Kidney (tissue), 14 donors: Measurements from ENCODE around the gene LENG9. TPM values are rescaled to one million over a fixed set of nuclear protein-coding genes. Genes with fewer than 3 reads are reported as not detected.

Experiments used
- DNase-seq, 5 donors: peaks; one replicate each; pipeline ENCODE4 v3.0.0-alpha.2; 2013 to 2020
- FAIRE-seq: peaks from 2 replicates; lab custom pipeline; 2012; peaks lifted over from hg19 to GRCh38; lab: Jason Lieb, UNC
- H3K27ac ChIP-seq, 2 donors: one replicate each; pipeline ENCODE4 v1.7.0; 2013; ENCODE audit warnings: low read depth in 2 of 2, low read length in 2 of 2, inconsistent platforms in 1 of 2
- H3K27me3 ChIP-seq: one replicate; pipeline ENCODE4 v1.7.1; 2013; ENCODE audit warnings: low read length, inconsistent platforms; ENCODE audit not compliant: control insufficient read depth, insufficient read depth
- H3K36me3 ChIP-seq, 3 donors: one replicate each; pipeline versions ENCODE4 v1.7.0 to v1.7.1; 2013; ENCODE audit warnings: low read length in 3 of 3, control low read depth in 1 of 3, inconsistent platforms in 1 of 3; ENCODE audit not compliant: insufficient read depth in 3 of 3, control insufficient read depth in 2 of 3
- H3K4me1 ChIP-seq, 3 donors: one replicate each; pipeline versions ENCODE4 v1.7.0 to v1.7.1; 2013; ENCODE audit warnings: low read length in 3 of 3, inconsistent platforms in 1 of 3, low read depth in 1 of 3; ENCODE audit not compliant: control insufficient read depth in 2 of 3, insufficient read depth in 2 of 3
- H3K4me3 ChIP-seq, 3 donors: one replicate each; pipeline versions ENCODE4 v1.7.0 to v1.8.1; 2013; ENCODE audit warnings: low read length in 3 of 3, control low read depth in 1 of 3, inconsistent platforms in 1 of 3
- H3K9ac ChIP-seq, 3 donors: one replicate each; pipeline versions ENCODE4 v1.7.0 to v1.7.1; 2013; ENCODE audit warnings: low read length in 3 of 3, control low read depth in 1 of 3, inconsistent platforms in 1 of 3
- H3K9me3 ChIP-seq, 3 donors: one replicate each; pipeline versions ENCODE4 v1.7.0 to v1.7.1; 2013; ENCODE audit warnings: low read length in 3 of 3, control low read depth in 1 of 3, inconsistent platforms in 1 of 3; ENCODE audit not compliant: control insufficient read depth in 2 of 3, insufficient read depth in 1 of 3
- intact Hi-C: fragments of 100-400 bp; cut with DNase I; formaldehyde crosslinking; loops from one replicate; pipeline ENCODE4 v1.11.1; 2022
- polyA plus RNA-seq: library from polyadenylated mRNA; stranded (reverse); fragments of 350-450 nt; fragmentation: Illumina TruSeq; extraction: RNeasy Lipid Tissue Mini Kit (QIAGEN cat#74804); gene quantifications from one replicate; pipeline ENCODE4 v1.2.3, GENCODE V29; 2014; ENCODE audit warnings: low read depth, low replicate concordance; ENCODE audit not compliant: insufficient read depth
- total RNA-seq: library from RNA; stranded (reverse); fragmentation: NEBNext Ultra II Directional; extraction: Animal tissue kit (Norgen Biotek cat#: 25700); gene quantifications from one replicate; pipeline ENCODE4 v1.2.1, GENCODE V29; 2021
- TF ChIP-seq, protein P1 (sequence below): IDR thresholded peaks from 3 replicates; pipeline ENCODE4 v1.5.1; 2012; ENCODE audit warnings: mild to moderate bottlenecking, moderate library complexity, borderline replicate concordance; ENCODE audit not compliant: insufficient read depth; ENCODE audit errors: extremely low read depth
- donor health status: control.
- donor health status: control.
- donor health status: control.
- donor health status: control.
- donor health status: control.
- donor health status: DM: yes; HTN: yes; CAD: no.
- donor health status: Normal renal cell carcinoma (clear cell type).

Gene LENG9
- total and polyA plus RNA-seq, 2 donors from 2014 or later: 2.0 to 6.8 TPM

DNA sequence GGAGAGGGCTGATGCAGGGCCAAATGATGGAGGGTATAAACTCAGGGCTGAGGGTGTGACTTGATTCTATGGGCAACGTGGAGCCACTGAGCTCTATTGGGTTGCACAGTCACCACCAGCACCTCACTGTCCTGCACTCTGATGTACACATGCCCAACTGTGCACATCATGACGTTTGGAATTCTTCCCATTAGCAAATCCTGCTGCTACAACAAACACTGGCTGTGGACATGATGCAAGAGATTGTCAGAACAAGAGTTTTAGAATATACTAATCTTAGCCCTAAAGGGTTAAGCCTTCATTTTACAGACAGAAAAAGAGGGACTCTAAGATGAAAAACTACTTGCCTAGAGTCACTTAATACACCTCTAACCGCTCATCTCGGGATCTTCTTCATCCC, 50.7 kb downstream of the LENG9 start:
- peaks cover 17% of the 10 kb centered on the region for H3K27me3 ChIP-seq

More for the DNA sequence above, 50.7 kb downstream of the LENG9 start:
- H3K36me3 ChIP-seq: no peaks in the 10 kb centered on the region
- no peak overlapping the region for H3K4me3 ChIP-seq
- H3K9me3 ChIP-seq: no peaks in the 10 kb centered on the region
- intact Hi-C loops: no loop called here
- no peaks in the 10 kb centered on the region for H3K4me1 ChIP-seq
- H3K27ac ChIP-seq: no peak overlapping the region
- no peak overlapping the region for H3K9ac ChIP-seq
- DNase-seq (no peak), FAIRE-seq (no peak)
- TF ChIP-seq, protein P1, sequence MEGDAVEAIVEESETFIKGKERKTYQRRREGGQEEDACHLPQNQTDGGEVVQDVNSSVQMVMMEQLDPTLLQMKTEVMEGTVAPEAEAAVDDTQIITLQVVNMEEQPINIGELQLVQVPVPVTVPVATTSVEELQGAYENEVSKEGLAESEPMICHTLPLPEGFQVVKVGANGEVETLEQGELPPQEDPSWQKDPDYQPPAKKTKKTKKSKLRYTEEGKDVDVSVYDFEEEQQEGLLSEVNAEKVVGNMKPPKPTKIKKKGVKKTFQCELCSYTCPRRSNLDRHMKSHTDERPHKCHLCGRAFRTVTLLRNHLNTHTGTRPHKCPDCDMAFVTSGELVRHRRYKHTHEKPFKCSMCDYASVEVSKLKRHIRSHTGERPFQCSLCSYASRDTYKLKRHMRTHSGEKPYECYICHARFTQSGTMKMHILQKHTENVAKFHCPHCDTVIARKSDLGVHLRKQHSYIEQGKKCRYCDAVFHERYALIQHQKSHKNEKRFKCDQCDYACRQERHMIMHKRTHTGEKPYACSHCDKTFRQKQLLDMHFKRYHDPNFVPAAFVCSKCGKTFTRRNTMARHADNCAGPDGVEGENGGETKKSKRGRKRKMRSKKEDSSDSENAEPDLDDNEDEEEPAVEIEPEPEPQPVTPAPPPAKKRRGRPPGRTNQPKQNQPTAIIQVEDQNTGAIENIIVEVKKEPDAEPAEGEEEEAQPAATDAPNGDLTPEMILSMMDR: no peak

Other genes with a start within 250 kb of the LENG9 start
- 10.0 TPM for gene LILRB3, start 240.8 kb downstream of the LENG9 start, total RNA-seq
- 1.4 TPM for gene LILRB3, start 240.8 kb downstream of the LENG9 start, polyA plus RNA-seq
- 2.9 TPM for gene LILRA6, start 221.0 kb downstream of the LENG9 start, total RNA-seq
- gene LILRA6, start 221.0 kb downstream of the LENG9 start, polyA plus RNA-seq: not detected
- gene LILRB5, start 206.5 kb downstream of the LENG9 start, total RNA-seq: 5.9 TPM
- gene LILRB5, start 206.5 kb downstream of the LENG9 start, polyA plus RNA-seq: 1.1 TPM
- 11.5 TPM for gene LILRB2, start 182.7 kb downstream of the LENG9 start, total RNA-seq
- 1.9 TPM for gene LILRB2, start 182.7 kb downstream of the LENG9 start, polyA plus RNA-seq
- gene LILRA5, start 150.6 kb downstream of the LENG9 start, total RNA-seq: 5.9 TPM
- gene LILRA5, start 150.6 kb downstream of the LENG9 start, polyA plus RNA-seq: 1.4 TPM
- gene LILRA4, start 124.6 kb downstream of the LENG9 start, total RNA-seq: 0.69 TPM
- not detected for gene LILRA4, start 124.6 kb downstream of the LENG9 start, polyA plus RNA-seq
- 41.9 TPM for gene LAIR1, start 98.8 kb downstream of the LENG9 start, total RNA-seq
- gene LAIR1, start 98.8 kb downstream of the LENG9 start, polyA plus RNA-seq: 4.1 TPM
- 1.5 TPM for gene TTYH1, start 48.3 kb downstream of the LENG9 start, total RNA-seq
- gene TTYH1, start 48.3 kb downstream of the LENG9 start, polyA plus RNA-seq: 1.9 TPM
- 208 TPM for gene LENG8, start 14.6 kb downstream of the LENG9 start, total RNA-seq
- 48.6 TPM for gene LENG8, start 14.6 kb downstream of the LENG9 start, polyA plus RNA-seq
- gene CDC42EP5, start 9.5 kb upstream of the LENG9 start, total RNA-seq: 29.9 TPM
- gene CDC42EP5, start 9.5 kb upstream of the LENG9 start, polyA plus RNA-seq: 19.3 TPM
- not detected for gene LAIR2, start 39.1 kb upstream of the LENG9 start, total RNA-seq
- not detected for gene LAIR2, start 39.1 kb upstream of the LENG9 start, polyA plus RNA-seq
- 4.2 TPM for gene LILRA2, start 110.0 kb upstream of the LENG9 start, total RNA-seq
- 2.1 TPM for gene LILRA2, start 110.0 kb upstream of the LENG9 start, polyA plus RNA-seq
- gene LILRA1, start 129.9 kb upstream of the LENG9 start, total RNA-seq: 2.2 TPM
- gene LILRA1, start 129.9 kb upstream of the LENG9 start, polyA plus RNA-seq: 0.43 TPM
- gene LILRB1, start 166.7 kb upstream of the LENG9 start, total RNA-seq: 10.9 TPM
- 0.41 TPM for gene LILRB1, start 166.7 kb upstream of the LENG9 start, polyA plus RNA-seq
- gene LILRB4, start 199.2 kb upstream of the LENG9 start, total RNA-seq: 9.9 TPM
- 1.8 TPM for gene LILRB4, start 199.2 kb upstream of the LENG9 start, polyA plus RNA-seq